ENCODE results near the gene PARP9.
"Not testable (repeated sequence)": the region's sequence is repeated elsewhere in the genome, so short reads cannot be mapped to it uniquely, and the experiment has no call there.

The PARP9 gene

GRCh38 chr3:122519693-122520092 is 44.4 kb downstream of the PARP9 start:
- no peak for DNase-seq

GRCh38 chr3:122516846-122517360 is 47.2 kb downstream of the PARP9 start:
- no peak for DNase-seq

- DNase-seq, result no peak
Measured at GRCh38 chr3:122515870-122516269, 48.2 kb downstream of the PARP9 start.

GRCh38 chr3:122515020-122515468 is 49.1 kb downstream of the PARP9 start:
- DNase-seq, result no peak

- peak; percentile 20 to 91 (median 82) for DNase-seq
Measured at GRCh38 chr3:122514123-122515019, 49.7 kb downstream of the PARP9 start, which contains the start of gene KPNA1. TSS of gene KPNA1 (minus strand) at chr3:122514939. CDS start at chr3:122496565, 18,374 bp downstream.

GRCh38 chr3:122513386-122514122 is 50.5 kb downstream of the PARP9 start:
- no peak for DNase-seq

- DNase-seq, result no peak
Measured at GRCh38 chr3:122512284-122512683, 51.8 kb downstream of the PARP9 start.

GRCh38 chr3:122510878-122511535 is 53.1 kb downstream of the PARP9 start:
- no peak for DNase-seq

GRCh38 chr3:122508944-122509343 is 55.2 kb downstream of the PARP9 start:
- DNase-seq, result not testable (repeated sequence)

- DNase-seq, result no peak
Measured at GRCh38 chr3:122508135-122508914, 55.8 kb downstream of the PARP9 start.

- DNase-seq, result no peak
Measured at GRCh38 chr3:122506450-122506849, 57.6 kb downstream of the PARP9 start.

- no peak for DNase-seq
Measured at GRCh38 chr3:122505676-122506075, 58.4 kb downstream of the PARP9 start.

GRCh38 chr3:122502941-122503340 is 61.2 kb downstream of the PARP9 start:
- DNase-seq, result no peak

- DNase-seq, result no peak
Measured at GRCh38 chr3:122502139-122502538, 62.0 kb downstream of the PARP9 start.

- not testable (repeated sequence) for DNase-seq
Measured at GRCh38 chr3:122500964-122501363, 63.1 kb downstream of the PARP9 start.

- no peak for DNase-seq
Measured at GRCh38 chr3:122498152-122498551, 65.9 kb downstream of the PARP9 start.

GRCh38 chr3:122497425-122497824 is 66.7 kb downstream of the PARP9 start:
- no peak for DNase-seq

- no peak for DNase-seq
Measured at GRCh38 chr3:122496508-122496907, 67.6 kb downstream of the PARP9 start.

- DNase-seq, result no peak
Measured at GRCh38 chr3:122493296-122493695, 70.8 kb downstream of the PARP9 start.

GRCh38 chr3:122488262-122488973 is 75.7 kb downstream of the PARP9 start:
- no peak for DNase-seq

- no peak for DNase-seq
Measured at GRCh38 chr3:122484985-122485384, 79.1 kb downstream of the PARP9 start.

Measured in C1 segment of cervical spinal cord (tissue), 14 donors.